Left cardiac atrium (tissue), 2 donors: ENCODE results near the gene KRTDAP. TPM values are rescaled to one million over a fixed set of nuclear protein-coding genes. Genes with fewer than 3 reads are reported as not detected.

ENCODE experiments used
- total RNA-seq, 2 donors: library from RNA; stranded (reverse); fragmentation: NEBNext Ultra II Directional; extraction: Animal tissue kit (Norgen Biotek cat#: 25700); gene quantifications; one replicate each; pipeline ENCODE4 v1.2.1, GENCODE V29; 2021
- donor health status: DM: no; HTN: yes; CAD: no; lungs with severe emphysema.
- donor health status: DM: yes; HTN: yes; CAD: no.

KRTDAP gene
- total RNA-seq, 2 donors from 2014 or later, result not detected

Other genes starting within 250 kb of the KRTDAP start
- gene LSR, start 241.5 kb downstream of the KRTDAP start, total RNA-seq, result 1 to 10 TPM; 7.5 to 7.6 TPM
- 100 to 1,000 TPM; 130 to 147 TPM for gene USF2, start 221.5 kb downstream of the KRTDAP start, total RNA-seq
- 1 to 10 TPM in 1 of 2 donors, under 1 TPM in 1; 0.41 to 7.6 TPM for gene HAMP, start 207.9 kb downstream of the KRTDAP start, total RNA-seq
- not detected for gene MAG, start 198.3 kb downstream of the KRTDAP start, total RNA-seq
- gene CD22, start 161.3 kb downstream of the KRTDAP start, total RNA-seq, result under 1 TPM; 0.39 to 0.56 TPM
- gene FFAR1, start 142.6 kb downstream of the KRTDAP start, total RNA-seq, result not detected
- under 1 TPM; 0.18 to 0.44 TPM for gene FFAR3, start 132.0 kb downstream of the KRTDAP start, total RNA-seq
- gene GPR42, start 119.4 kb downstream of the KRTDAP start, total RNA-seq, result not detected
- gene FFAR2, start 42.2 kb downstream of the KRTDAP start, total RNA-seq, result under 1 TPM; 0.44 to 0.47 TPM
- 1 to 10 TPM; 7.5 to 7.6 TPM for gene DMKN, start 23.2 kb upstream of the KRTDAP start, total RNA-seq
- gene SBSN, start 37.8 kb upstream of the KRTDAP start, total RNA-seq, result not detected
- not detected for gene GAPDHS, start 43.0 kb upstream of the KRTDAP start, total RNA-seq
- 10 to 100 TPM; 78.1 to 87.5 TPM for gene TMEM147, start 55.2 kb upstream of the KRTDAP start, total RNA-seq
- gene ATP4A, start 73.2 kb upstream of the KRTDAP start, total RNA-seq, result not detected
- not detected for gene PMIS2, start 95.7 kb upstream of the KRTDAP start, total RNA-seq
- gene HAUS5, start 122.3 kb upstream of the KRTDAP start, total RNA-seq, result 1 to 10 TPM; 3.8 to 4.2 TPM
- 10 to 100 TPM; 51.3 to 54.2 TPM for gene RBM42, start 138.6 kb upstream of the KRTDAP start, total RNA-seq
- under 1 TPM; 0.29 to 0.88 TPM for gene ETV2, start 151.3 kb upstream of the KRTDAP start, total RNA-seq
- 1,000 to 10,000 TPM in 1 of 2 donors, 100 to 1,000 TPM in 1; 934 to 1,059 TPM for gene COX6B1, start 157.9 kb upstream of the KRTDAP start, total RNA-seq
- not detected for gene UPK1A, start 176.1 kb upstream of the KRTDAP start, total RNA-seq
- gene ZBTB32, start 214.1 kb upstream of the KRTDAP start, total RNA-seq, result not detected
- 10 to 100 TPM; 15.4 to 17.1 TPM for gene KMT2B, start 227.5 kb upstream of the KRTDAP start, total RNA-seq